GM18502 (cell line): ENCODE results near the gene RASGEF1C.

Experiments
- ATAC-seq: cut with Tn5 transposase; IDR thresholded peaks from one replicate; pipeline ENCODE4 v1.9.1; 2021; ENCODE audit warnings: mild to moderate bottlenecking; ENCODE audit not compliant: unreplicated experiment, poor library complexity

Gene RASGEF1C

GRCh38 chr5:180072556-180072955, 136.5 kb downstream of the RASGEF1C start:
- no peak for ATAC-seq

DNA sequence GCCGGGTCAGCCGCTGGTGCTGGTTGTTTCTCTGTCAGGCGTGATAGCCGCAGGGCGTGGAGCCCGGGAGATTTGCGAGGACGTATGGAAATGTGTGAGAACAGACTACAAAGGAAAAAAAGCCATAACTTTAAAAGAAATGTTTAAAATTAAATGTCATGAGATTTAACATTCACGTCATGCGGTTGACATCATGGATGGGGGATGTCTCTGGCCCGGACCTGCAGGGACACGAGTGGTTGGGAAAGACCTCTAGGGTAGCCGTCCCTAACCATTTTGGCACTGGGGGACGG, 136.8 kb downstream of the RASGEF1C start:
- ATAC-seq: no peak

DNA sequence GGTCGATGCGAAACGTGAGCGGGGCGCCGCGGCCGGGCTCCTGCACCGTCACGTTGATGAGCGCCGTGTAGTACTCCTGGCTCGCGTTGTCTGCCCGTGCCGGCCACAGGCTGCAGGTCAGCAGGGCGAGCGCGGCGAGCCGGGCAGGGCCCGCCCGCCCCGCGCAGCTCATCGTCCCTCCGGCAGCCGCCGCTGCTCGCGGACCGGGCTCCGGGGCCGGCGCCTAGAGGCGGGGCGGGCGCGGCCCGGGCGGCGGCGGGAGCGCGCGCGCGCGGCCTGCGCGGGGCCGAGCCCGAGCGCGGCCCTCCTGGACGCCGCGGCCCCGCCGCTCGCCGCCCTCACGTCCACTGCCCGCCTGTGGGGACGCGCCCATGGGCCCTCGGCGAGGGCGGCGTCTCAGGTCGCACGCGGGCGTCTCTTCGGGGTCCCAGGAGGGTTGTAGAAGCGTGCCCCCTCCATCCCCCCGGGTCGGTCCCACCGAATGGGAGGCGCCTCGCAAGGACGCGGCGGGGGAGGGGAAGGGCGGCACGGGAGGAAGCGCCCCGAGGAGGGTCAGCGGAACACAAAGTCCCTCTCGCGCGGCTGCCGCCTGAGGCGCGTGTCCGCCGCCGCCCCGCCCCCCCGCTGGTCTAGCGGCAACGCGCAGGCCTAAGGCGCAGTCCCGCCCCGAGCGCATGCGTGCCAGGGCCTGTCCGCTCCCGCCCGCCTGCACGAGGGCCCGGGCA, 137.3 kb downstream of the RASGEF1C start, which contains the start of gene RNF130:
Gene RNF130 (minus strand): TSS at position 229 of the 725 bp plus-strand sequence. CDS start 57 bp downstream, at position 172.
- no peak for ATAC-seq

DNA sequence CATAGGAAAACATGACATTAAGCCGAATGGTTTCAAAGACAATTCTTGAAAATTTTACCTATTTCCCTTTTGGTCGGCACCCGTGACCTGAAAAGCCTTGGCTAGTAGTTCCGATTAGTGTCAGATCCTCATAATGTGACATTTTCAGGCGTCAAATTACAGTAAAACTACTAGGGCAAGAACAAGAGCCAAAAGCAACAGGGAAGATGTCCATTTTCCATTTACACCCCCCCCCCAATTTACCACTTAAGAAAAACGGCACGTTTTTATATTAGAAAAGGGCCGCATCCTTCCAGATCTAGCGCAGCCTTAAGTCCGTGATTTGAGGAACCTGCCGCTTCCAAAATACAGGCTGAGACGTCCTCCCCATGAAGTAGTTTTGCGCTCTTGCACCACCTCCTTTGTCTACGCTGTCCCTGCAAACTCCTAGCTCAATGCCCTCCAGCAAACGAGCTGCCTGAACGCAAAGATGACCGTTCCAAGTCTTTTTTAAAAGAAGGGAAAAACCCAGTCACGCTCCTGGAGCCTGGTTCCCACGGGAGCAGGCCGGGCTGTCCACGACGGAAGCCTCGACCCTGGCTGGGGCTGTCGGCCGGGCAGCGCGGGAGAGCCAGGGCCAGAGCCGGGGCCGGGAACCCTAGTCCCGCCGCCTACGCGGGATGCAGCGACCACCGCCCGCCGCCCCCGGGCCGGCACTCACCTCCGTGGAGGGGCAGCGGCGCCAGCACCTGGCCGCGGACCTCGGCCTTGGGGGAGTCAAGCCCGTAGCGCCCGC, 138.1 kb downstream of the RASGEF1C start:
- ATAC-seq: no peak

DNA sequence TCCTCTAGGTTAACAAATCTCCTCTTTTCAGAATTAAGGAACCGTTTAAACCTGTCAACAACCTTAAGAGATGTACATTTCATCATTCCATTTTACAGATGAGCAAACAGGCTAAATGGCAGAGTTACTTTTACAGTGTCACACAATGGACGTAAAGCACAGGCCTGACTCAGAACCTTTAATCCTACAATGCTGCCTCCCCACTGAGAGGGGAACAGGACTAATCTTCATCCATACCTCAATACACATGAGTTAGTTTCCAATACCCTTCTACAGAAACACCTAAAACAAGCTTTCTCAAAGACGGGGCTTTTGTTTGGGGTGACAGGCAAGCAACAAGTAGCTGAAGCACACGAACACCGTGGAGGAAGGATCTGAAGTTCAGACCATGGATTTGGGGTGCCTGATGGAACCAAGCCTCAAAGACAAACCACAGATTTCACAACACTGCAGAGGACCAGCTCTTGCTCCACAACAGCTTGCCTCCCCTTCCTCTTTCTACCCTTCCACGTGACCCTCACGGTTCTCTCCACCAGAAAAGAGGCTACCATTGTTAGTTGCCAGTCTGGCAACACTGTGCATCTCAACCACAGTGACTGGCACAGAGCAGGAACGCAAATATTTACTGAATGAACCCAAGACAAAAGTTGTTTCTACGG, 139.3 kb downstream of the RASGEF1C start:
- no peak for ATAC-seq

DNA sequence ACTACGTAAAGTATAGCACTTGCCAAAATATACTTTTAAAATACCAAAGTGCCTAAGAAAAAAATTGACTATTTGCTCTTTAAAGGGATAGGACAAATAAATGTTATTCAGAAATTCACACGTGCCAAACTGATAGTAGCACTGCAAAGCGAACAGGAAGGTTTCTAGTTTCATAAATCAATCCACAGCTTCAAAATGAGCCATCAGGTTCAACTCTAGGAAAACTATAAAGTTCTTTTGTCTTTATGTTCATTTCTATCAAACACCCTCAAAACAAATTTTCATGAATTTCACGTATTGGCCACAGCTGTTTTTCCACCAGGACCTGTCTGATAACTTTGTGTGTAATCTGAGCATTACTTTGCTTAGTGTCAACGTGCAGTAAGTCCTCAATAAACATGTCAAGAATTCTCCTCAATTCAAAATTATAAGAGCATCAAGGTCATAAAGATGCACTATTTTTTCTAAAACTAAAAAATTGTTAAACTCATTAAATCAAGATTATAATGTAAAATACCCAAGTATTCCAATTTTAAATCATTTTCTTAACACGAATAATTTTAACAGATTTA, 140.4 kb downstream of the RASGEF1C start:
- no peak for ATAC-seq

- ATAC-seq: no peak
These were observed 141.0 kb downstream of the RASGEF1C start for GRCh38 chr5:180067986-180068385.

GRCh38 chr5:180060192-180060591, 148.8 kb downstream of the RASGEF1C start:
- no peak for ATAC-seq

- no peak for ATAC-seq
These were observed 149.7 kb downstream of the RASGEF1C start for GRCh38 chr5:180059326-180059725.

DNA sequence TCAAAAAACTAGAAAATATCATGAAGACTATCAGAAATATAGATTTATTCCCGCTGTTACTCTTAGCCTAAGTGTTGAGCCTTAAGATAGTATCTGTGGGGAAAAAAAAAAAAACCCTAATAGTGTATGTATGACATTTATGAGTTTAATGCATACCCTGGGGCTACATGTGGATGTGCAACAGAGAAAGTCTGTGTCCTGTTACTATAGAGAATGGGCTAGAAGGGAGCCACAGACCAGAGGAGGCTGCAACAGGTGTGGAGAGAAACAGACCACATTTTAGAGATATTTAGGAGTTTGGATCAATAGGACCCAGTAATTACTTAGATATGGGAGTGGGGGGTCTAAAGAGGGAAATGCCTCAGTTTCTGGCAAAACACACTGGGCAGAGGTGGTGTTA, 152.9 kb downstream of the RASGEF1C start:
- no peak for ATAC-seq

- ATAC-seq: no peak
These were observed 154.8 kb downstream of the RASGEF1C start for GRCh38 chr5:180054226-180054625.

GRCh38 chr5:180053061-180053602, 155.9 kb downstream of the RASGEF1C start:
- no peak for ATAC-seq

DNA sequence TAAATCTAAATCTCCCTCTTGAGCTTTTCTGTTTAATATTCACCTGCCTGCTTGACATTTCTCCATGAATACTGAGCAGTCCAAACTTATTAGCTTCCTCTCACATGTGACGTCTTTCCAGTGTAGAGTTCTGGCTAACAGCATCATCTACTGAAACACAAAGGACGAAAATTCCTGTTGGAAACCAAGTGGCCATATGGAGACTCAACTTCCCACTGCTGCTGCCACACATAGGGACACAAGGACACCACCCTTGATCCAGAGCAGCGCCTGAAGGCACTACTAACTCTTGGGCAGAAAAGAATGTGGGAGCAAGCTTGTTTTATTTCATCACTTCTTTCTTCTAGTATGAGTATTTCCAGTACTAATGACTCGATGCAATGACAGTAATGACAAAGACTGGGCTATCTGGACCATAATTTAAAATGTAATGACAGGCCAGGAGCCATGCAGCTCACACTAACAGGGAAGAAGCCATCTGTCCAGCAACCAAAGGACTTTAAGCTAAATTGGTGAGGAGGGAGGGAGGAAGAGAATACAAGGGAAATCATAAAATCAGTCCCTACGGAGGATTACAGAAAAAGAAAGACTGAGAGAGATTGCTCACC, 156.7 kb downstream of the RASGEF1C start:
- no peak for ATAC-seq
